Uterus (tissue), 4 donors: ENCODE measurements around the gene CNOT4. TPM values are rescaled to one million over a fixed set of nuclear protein-coding genes. Genes with fewer than 3 reads are reported as not detected.

Experiments
- DNase-seq, 2 donors: peaks; one replicate each; pipeline ENCODE4 v3.0.0-alpha.2; 2019 to 2020
- H3K27ac ChIP-seq, 2 donors: fragments of 200-600 bp; sonication (generic); 1 replicate in 1 of 2; 2 replicates in 1 of 2; pipeline ENCODE4 v1.5.1; 2016 to 2018
- H3K27me3 ChIP-seq, 2 donors: fragments of 200-600 bp; sonication (generic); one replicate each; pipeline ENCODE4 v1.5.1; 2018 to 2019; ENCODE audit warnings: control low read depth in 1 of 2
- H3K36me3 ChIP-seq, 2 donors: fragments of 200-600 bp; sonication (generic); one replicate each; pipeline ENCODE4 v1.5.1; 2019; ENCODE audit warnings: control low read depth in 1 of 2
- H3K4me1 ChIP-seq, 2 donors: fragments of 200-600 bp; sonication (generic); one replicate each; pipeline ENCODE4 v1.5.1; 2018 to 2019; ENCODE audit warnings: control low read depth in 1 of 2
- H3K4me3 ChIP-seq, 2 donors: fragments of 200-600 bp; sonication (generic); 1 replicate in 1 of 2; 2 replicates in 1 of 2; pipeline ENCODE4 v1.5.1; 2018 to 2019; ENCODE audit warnings: mild to moderate bottlenecking in 1 of 2
- H3K9me3 ChIP-seq, 2 donors: fragments of 200-600 bp; sonication (generic); one replicate each; pipeline ENCODE4 v1.5.1; 2019; ENCODE audit warnings: control low read depth in 1 of 2
- CTCF ChIP-seq, 4 experiments: fragments of 200-600 bp in 2 of 4; fragments of 450-650 bp in 2 of 4; sonication (generic) in 2 of 4; IDR thresholded peaks; one replicate each; pipeline ENCODE4 v1.5.1; 2016 to 2019; ENCODE audit warnings: antibody characterized with exemption in 4 of 4, mild to moderate bottlenecking in 2 of 4, moderate library complexity in 1 of 4
- POLR2A ChIP-seq, 2 donors: fragments of 450-650 bp; IDR thresholded peaks; one replicate each; pipeline ENCODE4 v1.6.1; 2016; ENCODE audit warnings: antibody characterized with exemption in 2 of 2, mild to moderate bottlenecking in 1 of 2, moderate library complexity in 1 of 2
- intact Hi-C: fragments of 100-400 bp; cut with DNase I; formaldehyde crosslinking; loops from one replicate; pipeline ENCODE4 v1.15.1; 2023; ENCODE audit warnings: low total_unique reads
- total RNA-seq, 4 donors: library from RNA; depleted of rRNA in 3 of 4; stranded (reverse); fragments of >200 nt in 3 of 4; gene quantifications; one replicate each; pipeline versions ENCODE4 v1.1.0 to v1.2.4, GENCODE V29; 2014 to 2023
- donor health status: DM: yes; HTN: yes; CAD: no.

The CNOT4 gene
- total RNA-seq, 4 donors from 2014 or later: 13.2 to 35.6 (median 20.6) TPM

GRCh38 chr7:135553346-135553745 lies 43.4 kb upstream of the CNOT4 start:
- Histone ChIP-seq H3K4me3 (no peak overlapping the region), H3K27ac (no peak overlapping the region), H3K4me1 (no peaks in the 10 kb centered on the region), H3K36me3 (no peaks in the 10 kb centered on the region), H3K27me3 (no peaks in the 10 kb centered on the region), H3K9me3 (no peaks in the 10 kb centered on the region)
- DNase-seq: no peak
- no peak for TF ChIP-seq CTCF (IDR thresholded peaks at IDR 0.05)
- no peak for TF ChIP-seq POLR2A (IDR thresholded peaks at IDR 0.05)
- intact Hi-C loops: no loop called here

- Histone ChIP-seq H3K27me3 (no peaks in the 10 kb centered on the region), H3K4me3 (no peak overlapping the region), H3K4me1 (no peaks in the 10 kb centered on the region), H3K9me3 (no peaks in the 10 kb centered on the region), H3K27ac (no peak overlapping the region), H3K36me3 (no peaks in the 10 kb centered on the region)
- intact Hi-C loops: no loop called here
- no peak for DNase-seq
- TF ChIP-seq POLR2A (IDR thresholded peaks at IDR 0.05): no peak
- TF ChIP-seq CTCF (IDR thresholded peaks at IDR 0.05): no peak
These were observed 42.2 kb upstream of the CNOT4 start for GRCh38 chr7:135552148-135552547.

GRCh38 chr7:135550196-135550595 lies 40.3 kb upstream of the CNOT4 start:
- Histone ChIP-seq H3K36me3 (no peaks in the 10 kb centered on the region), H3K27ac (no peak overlapping the region), H3K4me3 (no peak overlapping the region), H3K4me1 (no peaks in the 10 kb centered on the region), H3K9me3 (no peaks in the 10 kb centered on the region), H3K27me3 (no peaks in the 10 kb centered on the region)
- DNase-seq: no peak
- intact Hi-C loops: no loop called here
- TF ChIP-seq CTCF (IDR thresholded peaks at IDR 0.05): no peak
- no peak for TF ChIP-seq POLR2A (IDR thresholded peaks at IDR 0.05)

DNA sequence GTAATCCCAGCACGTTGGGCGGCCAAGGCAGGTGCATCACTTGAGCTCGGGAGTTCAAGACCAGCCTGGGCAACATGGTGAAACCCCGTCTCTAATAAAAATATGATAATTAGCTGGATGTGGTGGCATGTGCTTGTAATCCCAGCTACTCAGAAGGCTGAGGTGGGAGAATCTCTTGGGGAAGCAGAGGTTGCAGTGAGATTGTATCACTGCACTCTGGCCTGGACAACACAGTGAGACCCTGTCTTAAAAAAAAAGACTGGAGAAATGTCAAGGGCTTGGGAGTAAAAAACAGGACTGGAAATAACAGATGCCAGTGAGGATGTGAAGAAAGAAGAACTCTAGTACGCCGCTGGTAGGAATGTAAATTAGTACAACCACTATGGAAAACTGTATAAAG lies 31.1 kb upstream of the CNOT4 start:
- no peak overlapping the region for H3K27ac ChIP-seq
- intact Hi-C loops: no loop called here
- no peak overlapping the region for H3K4me3 ChIP-seq
- DNase-seq: no peak
- H3K9me3 ChIP-seq: no peaks in the 10 kb centered on the region
- TF ChIP-seq POLR2A (IDR thresholded peaks at IDR 0.05) (no peak), CTCF (IDR thresholded peaks at IDR 0.05) (no peak)
- H3K27me3 ChIP-seq: no peaks in the 10 kb centered on the region
- no peaks in the 10 kb centered on the region for H3K36me3 ChIP-seq
- H3K4me1 ChIP-seq: no peaks in the 10 kb centered on the region

DNA sequence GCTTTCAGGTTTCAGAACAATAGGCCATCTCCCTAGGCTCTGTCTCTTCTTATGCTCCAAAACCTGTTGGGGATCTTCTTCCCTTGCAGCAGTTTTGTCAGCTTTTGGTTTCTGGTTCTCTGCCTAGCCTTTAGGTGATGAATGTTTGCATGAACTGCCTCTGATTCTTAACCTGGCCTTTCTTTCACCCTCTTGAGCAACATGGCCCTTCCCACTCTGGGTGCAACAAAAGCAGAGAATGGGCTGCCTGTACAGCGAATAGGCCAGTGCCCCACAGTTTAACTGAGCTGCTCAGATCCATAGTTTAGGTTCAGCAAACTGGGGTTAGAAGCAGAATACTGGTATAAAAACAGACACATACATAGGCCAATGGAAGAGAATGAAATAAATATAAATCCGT lies 29.7 kb upstream of the CNOT4 start:
- Histone ChIP-seq H3K36me3 (no peaks in the 10 kb centered on the region), H3K27me3 (no peaks in the 10 kb centered on the region), H3K4me1 (no peaks in the 10 kb centered on the region), H3K27ac (no peak overlapping the region), H3K9me3 (no peaks in the 10 kb centered on the region), H3K4me3 (no peak overlapping the region)
- no peak for DNase-seq
- no peak for TF ChIP-seq CTCF (IDR thresholded peaks at IDR 0.05)
- no peak for TF ChIP-seq POLR2A (IDR thresholded peaks at IDR 0.05)
- intact Hi-C loops: no loop called here
